Astrocyte of the spinal cord (primary cell): ENCODE data around the gene VPS45.

Experiments used
- DNase-seq: peaks from one replicate; pipeline ENCODE4 v3.0.0; 2011; ENCODE audit warnings: low read depth, low spot score
- H3K4me3 ChIP-seq: 2 replicates; pipeline ENCODE4 v1.5.1; 2011; ENCODE audit warnings: low read depth, mild to moderate bottlenecking, low read length, moderate library complexity
- in situ Hi-C: cut with HindIII; loops from 2 replicates; pipeline ENCODE4 v1.10.0; 2017; ENCODE audit warnings: low sequenced_read_pairs
- TF ChIP-seq, protein P1 (sequence below): IDR thresholded peaks from 2 replicates; pipeline ENCODE4 v1.5.1; 2012; ENCODE audit warnings: low read depth, mild to moderate bottlenecking, low read length, inconsistent platforms

The VPS45 gene

DNA sequence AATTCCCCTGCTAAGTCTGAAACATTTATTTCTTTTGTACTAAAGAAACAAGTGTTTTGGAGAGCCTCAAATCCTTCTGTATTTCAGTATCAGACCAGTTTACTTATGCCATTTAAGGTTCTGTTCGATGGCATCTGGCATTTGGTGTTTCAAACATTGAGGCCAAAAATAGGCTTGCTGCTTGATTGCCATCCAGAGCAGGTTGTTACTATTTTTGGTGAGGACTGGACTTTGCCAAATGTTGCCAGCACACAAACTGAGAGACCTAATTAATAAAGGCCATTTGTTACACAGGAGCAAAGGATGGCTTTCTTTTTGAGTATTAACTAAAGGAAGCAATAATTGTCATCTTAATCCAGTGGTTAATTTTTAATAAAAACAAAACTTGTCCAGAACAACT lies 26.2 kb downstream of the VPS45 start:
- in situ Hi-C loops, result no loop called here
- no peak for DNase-seq
- TF ChIP-seq, protein P1, sequence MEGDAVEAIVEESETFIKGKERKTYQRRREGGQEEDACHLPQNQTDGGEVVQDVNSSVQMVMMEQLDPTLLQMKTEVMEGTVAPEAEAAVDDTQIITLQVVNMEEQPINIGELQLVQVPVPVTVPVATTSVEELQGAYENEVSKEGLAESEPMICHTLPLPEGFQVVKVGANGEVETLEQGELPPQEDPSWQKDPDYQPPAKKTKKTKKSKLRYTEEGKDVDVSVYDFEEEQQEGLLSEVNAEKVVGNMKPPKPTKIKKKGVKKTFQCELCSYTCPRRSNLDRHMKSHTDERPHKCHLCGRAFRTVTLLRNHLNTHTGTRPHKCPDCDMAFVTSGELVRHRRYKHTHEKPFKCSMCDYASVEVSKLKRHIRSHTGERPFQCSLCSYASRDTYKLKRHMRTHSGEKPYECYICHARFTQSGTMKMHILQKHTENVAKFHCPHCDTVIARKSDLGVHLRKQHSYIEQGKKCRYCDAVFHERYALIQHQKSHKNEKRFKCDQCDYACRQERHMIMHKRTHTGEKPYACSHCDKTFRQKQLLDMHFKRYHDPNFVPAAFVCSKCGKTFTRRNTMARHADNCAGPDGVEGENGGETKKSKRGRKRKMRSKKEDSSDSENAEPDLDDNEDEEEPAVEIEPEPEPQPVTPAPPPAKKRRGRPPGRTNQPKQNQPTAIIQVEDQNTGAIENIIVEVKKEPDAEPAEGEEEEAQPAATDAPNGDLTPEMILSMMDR, result no peak
- no peak overlapping the region for H3K4me3 ChIP-seq

DNA sequence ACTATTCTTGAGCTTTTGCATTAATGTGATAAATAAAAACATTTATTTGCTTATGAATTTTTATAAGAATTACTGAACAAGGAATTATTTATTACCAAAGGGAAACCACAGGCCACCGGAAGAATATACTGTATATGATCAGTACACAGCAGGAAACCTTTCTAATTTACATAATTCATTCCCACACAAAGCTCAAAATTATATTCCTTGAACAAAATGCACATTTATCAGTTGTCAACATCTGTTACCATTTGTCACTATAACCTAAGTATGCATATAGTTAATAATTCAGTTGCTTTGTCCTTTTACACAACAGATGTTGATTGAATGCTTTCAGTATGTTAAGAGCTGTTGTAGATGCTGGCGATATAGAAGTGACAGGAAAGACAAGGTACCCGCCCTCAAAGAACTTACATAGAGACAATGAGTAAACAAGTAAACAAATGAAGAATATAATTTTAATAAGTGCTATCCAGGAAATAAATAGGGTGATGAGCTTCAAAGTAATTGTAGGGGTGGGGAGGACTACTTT lies 27.2 kb downstream of the VPS45 start:
- in situ Hi-C loops, result no loop called here
- TF ChIP-seq, protein P1, result no peak
- no peak overlapping the region for H3K4me3 ChIP-seq
- DNase-seq, result no peak

DNA sequence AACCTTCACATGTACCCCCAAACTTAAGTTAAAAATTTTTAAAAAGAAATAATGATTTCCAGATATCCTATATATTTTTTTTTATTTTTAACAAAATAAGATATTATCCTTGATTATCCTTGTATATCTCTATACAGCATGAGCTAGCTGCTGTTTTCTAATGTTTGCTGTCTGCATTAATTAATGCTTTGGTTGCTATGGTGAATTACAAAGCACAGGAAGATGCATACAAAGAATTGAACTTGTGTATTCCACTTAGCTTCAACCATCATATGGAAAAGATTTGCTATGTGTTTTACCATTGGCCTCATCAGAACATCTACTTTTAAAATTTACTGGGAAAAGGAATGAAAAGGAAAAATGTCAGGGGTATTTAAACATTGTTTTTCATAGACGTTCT lies 35.4 kb downstream of the VPS45 start:
- in situ Hi-C loops, result no loop called here
- TF ChIP-seq, protein P1, result no peak
- H3K4me3 ChIP-seq, result no peak overlapping the region
- no peak for DNase-seq

DNA sequence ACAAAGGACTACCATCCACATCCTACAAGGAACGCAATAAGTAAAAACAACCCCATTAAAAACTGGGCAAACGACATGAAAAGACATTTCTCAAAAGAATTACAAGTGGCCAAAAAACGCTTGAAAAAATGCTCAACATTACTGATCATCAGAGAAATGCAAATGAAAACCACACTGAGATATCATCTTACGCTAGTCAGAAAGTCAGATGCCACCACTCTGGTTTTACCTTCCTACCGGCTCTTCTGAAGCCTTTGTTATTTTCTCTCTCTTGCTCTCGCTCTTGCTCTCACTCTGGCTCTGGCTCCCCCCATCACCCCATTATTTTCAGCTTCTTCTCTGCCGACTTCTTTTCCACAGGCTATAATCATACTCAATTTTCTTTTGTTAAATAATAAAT lies 38.8 kb downstream of the VPS45 start:
- no peak overlapping the region for H3K4me3 ChIP-seq
- peak; percentile 17 for DNase-seq

DNA sequence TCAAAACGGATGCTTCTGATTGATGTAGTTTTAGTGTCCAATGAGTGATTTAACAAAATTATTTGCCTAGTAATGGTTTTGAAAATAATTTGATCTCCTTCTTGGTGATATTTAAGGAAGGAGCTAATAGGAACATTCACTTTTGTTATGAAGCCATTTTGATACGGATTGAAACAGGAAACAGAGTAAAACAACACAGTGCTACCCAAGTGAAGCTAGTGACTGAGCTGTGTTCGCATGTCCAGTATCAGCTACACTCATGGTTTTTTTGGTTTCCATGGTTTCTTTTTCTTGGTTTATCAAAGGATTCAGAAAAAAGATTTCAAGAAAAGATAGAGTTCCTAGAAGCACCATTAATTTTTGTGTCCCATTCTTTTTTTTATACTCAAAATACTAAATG lies 42.0 kb downstream of the VPS45 start:
- TF ChIP-seq, protein P1, result no peak
- in situ Hi-C loops, result no loop called here
- no peak overlapping the region for H3K4me3 ChIP-seq
- no peak for DNase-seq

More for the DNA sequence above, 38.8 kb downstream of the VPS45 start:
- in situ Hi-C loops, result no loop called here
- TF ChIP-seq, protein P1, result no peak

DNA sequence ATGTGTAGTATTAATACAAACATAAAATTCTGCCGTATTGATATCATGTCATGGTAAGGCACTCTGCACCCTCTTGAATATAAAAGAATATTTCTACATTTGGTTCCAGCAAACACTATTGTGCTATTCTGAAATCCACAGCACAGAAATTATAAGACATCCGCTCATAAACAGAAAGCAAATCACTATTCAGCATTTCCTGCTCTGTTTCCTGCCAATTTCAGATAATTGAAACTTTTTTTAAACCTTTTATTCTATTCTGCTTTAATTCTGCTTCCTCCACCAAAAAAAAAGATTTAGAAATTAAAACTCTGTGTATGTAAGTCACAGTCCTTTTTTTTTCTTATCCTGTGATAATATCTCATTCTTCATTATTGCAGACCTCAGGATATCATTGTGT lies 42.5 kb downstream of the VPS45 start:
- DNase-seq, result no peak
- TF ChIP-seq, protein P1, result no peak
- H3K4me3 ChIP-seq, result no peak overlapping the region
- in situ Hi-C loops, result no loop called here

DNA sequence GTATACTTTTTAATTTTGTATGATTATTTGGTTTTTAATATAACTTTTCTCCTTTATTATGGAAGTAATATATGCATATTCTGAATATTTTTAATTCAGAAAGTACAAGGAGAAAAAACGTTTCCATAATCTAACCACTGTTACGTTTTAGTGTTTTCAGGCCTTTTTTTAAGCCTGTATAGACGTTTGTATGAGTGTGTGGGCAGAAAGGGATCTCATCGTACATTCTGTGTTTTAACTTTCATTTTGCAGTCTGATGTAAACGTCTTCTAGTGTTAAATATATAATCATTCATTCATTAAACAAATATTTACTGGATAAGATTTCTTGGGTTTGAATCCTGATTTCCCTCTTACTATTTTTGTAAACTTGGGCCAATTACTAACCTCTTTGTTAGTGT lies 44.1 kb downstream of the VPS45 start:
- H3K4me3 ChIP-seq, result no peak overlapping the region
- in situ Hi-C loops, result no loop called here
- TF ChIP-seq, protein P1, result no peak

More for the DNA sequence above, 44.1 kb downstream of the VPS45 start:
- DNase-seq, result no peak
